ENCODE results near the gene CACNB3. TPM values are rescaled to one million over a fixed set of nuclear protein-coding genes. Genes with fewer than 3 reads are reported as not detected.

Gene CACNB3
- total and polyA plus RNA-seq, 4 donors = 8.3 to 33.1 (median 11.1) TPM

GRCh38 chr12:48818831-48819590 is 715 bp downstream of the CACNB3 start:
- Histone ChIP-seq H3K4me1 (ENCODE audit: control insufficient read depth in 5 of 5, insufficient read depth in 5 of 5, low read length in 5 of 5) (peaks cover 0 to 48% (median 9%) of the 10 kb centered on the region in 5 donors), H3K9ac (ENCODE audit: insufficient read depth in 1 of 2, low read length in 2 of 2) (peak overlapping the region in 1 of 2 donors; percentile 37), H3K36me3 (ENCODE audit: control insufficient read depth in 4 of 4, insufficient read depth in 4 of 4, low read length in 4 of 4) (no peaks in the 10 kb centered on the region), H3K27ac (ENCODE audit: low read depth in 1 of 2, low read length in 1 of 2) (no peak overlapping the region), H3K27me3 (ENCODE audit: control insufficient read depth in 3 of 3, insufficient read depth in 3 of 3, low read length in 2 of 3) (no peaks in the 10 kb centered on the region), H3K4me3 (peak overlapping the region; percentile 28), H3K9me3 (ENCODE audit: control insufficient read depth in 4 of 4, insufficient read depth in 3 of 4, low read length in 3 of 4) (no peaks in the 10 kb centered on the region)
- DNase-seq (peak in 1 of 3 donors; percentile 40), ATAC-seq (ENCODE audit: insufficient read depth, low FRiP score) (no peak)
- no peak for TF ChIP-seq CTCF (IDR thresholded peaks at IDR 0.05; ENCODE audit: control extremely low read depth, extremely low read depth)
- WGBS, 2 donors = 19 to 26% methylated on average over 27 to 37 of the region's 37 CpGs

DNA sequence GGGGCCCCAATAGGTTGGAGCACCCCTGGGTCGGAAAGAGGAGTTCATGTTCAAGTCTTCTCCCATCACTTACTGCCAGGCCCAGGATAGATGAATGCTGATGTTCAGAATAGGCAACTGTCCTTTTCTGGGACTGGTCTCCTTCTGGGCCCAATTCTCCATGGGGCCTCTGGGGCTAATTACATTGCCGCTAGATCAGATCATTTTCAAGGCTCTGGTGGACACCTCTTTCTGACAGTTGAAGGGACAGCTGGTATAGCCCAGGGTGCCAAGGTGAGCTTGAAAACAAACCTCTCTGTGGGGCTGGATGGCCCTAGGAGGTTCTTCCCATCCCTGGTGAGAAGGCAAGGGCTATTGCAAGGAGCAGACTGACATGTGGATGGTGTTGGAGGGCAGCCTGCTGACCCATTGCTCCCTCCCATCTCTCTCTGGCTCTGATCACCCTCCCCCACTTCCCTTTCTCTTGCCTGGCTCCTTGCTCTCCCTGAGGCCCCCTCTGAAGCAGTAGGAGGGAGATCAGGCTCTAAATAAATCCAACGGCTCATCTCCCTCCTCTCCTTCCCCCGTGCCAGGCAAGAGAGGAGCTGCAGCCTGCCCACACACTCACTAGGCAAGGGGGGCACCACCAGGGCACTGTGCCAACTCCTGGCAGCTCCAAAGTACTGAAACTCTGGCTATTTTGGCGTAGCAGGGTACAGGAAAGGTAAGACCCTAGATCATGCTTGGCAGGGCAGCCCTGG is 1.9 kb downstream of the CACNB3 start:
- H3K4me3 ChIP-seq = no peak overlapping the region
- no peak overlapping the region for H3K9ac ChIP-seq (ENCODE audit: insufficient read depth in 1 of 2, low read length in 2 of 2)
- no peak overlapping the region for H3K27ac ChIP-seq (ENCODE audit: low read depth in 1 of 2, low read length in 1 of 2)
- DNase-seq (no peak), ATAC-seq (ENCODE audit: insufficient read depth, low FRiP score) (no peak)
- H3K9me3 ChIP-seq (ENCODE audit: control insufficient read depth in 4 of 4, insufficient read depth in 3 of 4, low read length in 3 of 4) = no peaks in the 10 kb centered on the region
- no peak for TF ChIP-seq CTCF (IDR thresholded peaks at IDR 0.05; ENCODE audit: control extremely low read depth, extremely low read depth)
- peaks cover 0 to 3% (median 0%) of the 10 kb centered on the region in 4 donors for H3K36me3 ChIP-seq (ENCODE audit: control insufficient read depth in 4 of 4, insufficient read depth in 4 of 4, low read length in 4 of 4)
- H3K27me3 ChIP-seq (ENCODE audit: control insufficient read depth in 3 of 3, insufficient read depth in 3 of 3, low read length in 2 of 3) = no peaks in the 10 kb centered on the region
- 77 to 78% methylated on average over 5 of the region's 5 CpGs for WGBS, 2 donors
- H3K4me1 ChIP-seq (ENCODE audit: control insufficient read depth in 5 of 5, insufficient read depth in 5 of 5, low read length in 5 of 5) = peaks cover 0 to 40% (median 9%) of the 10 kb centered on the region in 5 donors

GRCh38 chr12:48822139-48822538 is 3.8 kb downstream of the CACNB3 start:
- no peaks in the 10 kb centered on the region for H3K27me3 ChIP-seq (ENCODE audit: control insufficient read depth in 3 of 3, insufficient read depth in 3 of 3, low read length in 2 of 3)
- no peaks in the 10 kb centered on the region for H3K9me3 ChIP-seq (ENCODE audit: control insufficient read depth in 4 of 4, insufficient read depth in 3 of 4, low read length in 3 of 4)
- DNase-seq (no peak), ATAC-seq (ENCODE audit: insufficient read depth, low FRiP score) (no peak)
- WGBS, 2 donors = 93 to 94% methylated on average over 5 of the region's 5 CpGs
- no peak overlapping the region for H3K9ac ChIP-seq (ENCODE audit: insufficient read depth in 1 of 2, low read length in 2 of 2)
- no peak overlapping the region for H3K4me3 ChIP-seq
- TF ChIP-seq CTCF (IDR thresholded peaks at IDR 0.05; ENCODE audit: control extremely low read depth, extremely low read depth) = no peak
- peaks cover 0 to 6% (median 2%) of the 10 kb centered on the region in 4 donors for H3K36me3 ChIP-seq (ENCODE audit: control insufficient read depth in 4 of 4, insufficient read depth in 4 of 4, low read length in 4 of 4)
- H3K4me1 ChIP-seq (ENCODE audit: control insufficient read depth in 5 of 5, insufficient read depth in 5 of 5, low read length in 5 of 5) = peaks cover 0 to 27% (median 3%) of the 10 kb centered on the region in 5 donors
- H3K27ac ChIP-seq (ENCODE audit: low read depth in 1 of 2, low read length in 1 of 2) = no peak overlapping the region

Data from lung (tissue), 12 donors.